22Rv1 (cell line): ENCODE results near the gene OR2T2.
"Not testable (repeated sequence)": the region's sequence is repeated elsewhere in the genome, so short reads cannot be mapped to it uniquely, and the experiment has no call there.

Source experiments
- ZFX ChIP-seq: fragments of 450-650 bp; IDR thresholded peaks from 2 replicates; pipeline ENCODE4 v1.6.1; 2017; ENCODE audit warnings: antibody characterized with exemption, borderline replicate concordance
- TF ChIP-seq, protein P1 (sequence below): fragments of 450-650 bp; IDR thresholded peaks from 2 replicates; pipeline ENCODE4 v1.5.1; 2017; ENCODE audit warnings: mild to moderate bottlenecking

- TF ChIP-seq, protein P1, sequence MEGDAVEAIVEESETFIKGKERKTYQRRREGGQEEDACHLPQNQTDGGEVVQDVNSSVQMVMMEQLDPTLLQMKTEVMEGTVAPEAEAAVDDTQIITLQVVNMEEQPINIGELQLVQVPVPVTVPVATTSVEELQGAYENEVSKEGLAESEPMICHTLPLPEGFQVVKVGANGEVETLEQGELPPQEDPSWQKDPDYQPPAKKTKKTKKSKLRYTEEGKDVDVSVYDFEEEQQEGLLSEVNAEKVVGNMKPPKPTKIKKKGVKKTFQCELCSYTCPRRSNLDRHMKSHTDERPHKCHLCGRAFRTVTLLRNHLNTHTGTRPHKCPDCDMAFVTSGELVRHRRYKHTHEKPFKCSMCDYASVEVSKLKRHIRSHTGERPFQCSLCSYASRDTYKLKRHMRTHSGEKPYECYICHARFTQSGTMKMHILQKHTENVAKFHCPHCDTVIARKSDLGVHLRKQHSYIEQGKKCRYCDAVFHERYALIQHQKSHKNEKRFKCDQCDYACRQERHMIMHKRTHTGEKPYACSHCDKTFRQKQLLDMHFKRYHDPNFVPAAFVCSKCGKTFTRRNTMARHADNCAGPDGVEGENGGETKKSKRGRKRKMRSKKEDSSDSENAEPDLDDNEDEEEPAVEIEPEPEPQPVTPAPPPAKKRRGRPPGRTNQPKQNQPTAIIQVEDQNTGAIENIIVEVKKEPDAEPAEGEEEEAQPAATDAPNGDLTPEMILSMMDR = not testable (repeated sequence)
- not testable (repeated sequence) for TF ChIP-seq ZFX
These were observed 13.7 kb downstream of the OR2T2 start for GRCh38 chr1:248459117-248459516.
